ENCODE measurements around the gene SCO2.

DNA sequence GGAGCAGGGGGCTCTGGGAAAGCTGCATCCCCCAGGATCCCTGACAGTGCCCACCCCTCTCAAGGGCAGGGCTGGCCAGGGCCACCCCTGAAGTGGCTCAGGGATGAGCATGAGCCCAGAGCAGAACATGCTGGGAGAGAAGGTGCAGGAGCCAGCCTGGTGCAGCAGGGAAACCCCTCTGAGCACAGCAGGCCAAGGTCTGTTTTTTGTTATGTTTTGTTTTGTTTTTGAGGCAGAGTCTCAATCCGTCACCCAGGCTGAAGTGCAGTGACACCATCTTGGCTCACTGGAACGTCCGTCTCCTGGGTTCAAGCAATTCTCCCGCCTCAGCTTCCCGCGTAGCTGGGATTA, 49.8 kb downstream of the SCO2 start:
- TF ChIP-seq SP1 (IDR thresholded peaks at IDR 0.05; ENCODE audit: low read depth) (no peak), ZNF274 (IDR thresholded peaks at IDR 0.05; ENCODE audit: low read depth, low read length) (no peak), ELF1 (IDR thresholded peaks at IDR 0.05; ENCODE audit: borderline replicate concordance, low read depth) (no peak), YY1 (IDR thresholded peaks at IDR 0.05; ENCODE audit: extremely low read depth, insufficient replicate concordance, low read depth, low read length) (no peak)
- TF ChIP-seq, protein P1, sequence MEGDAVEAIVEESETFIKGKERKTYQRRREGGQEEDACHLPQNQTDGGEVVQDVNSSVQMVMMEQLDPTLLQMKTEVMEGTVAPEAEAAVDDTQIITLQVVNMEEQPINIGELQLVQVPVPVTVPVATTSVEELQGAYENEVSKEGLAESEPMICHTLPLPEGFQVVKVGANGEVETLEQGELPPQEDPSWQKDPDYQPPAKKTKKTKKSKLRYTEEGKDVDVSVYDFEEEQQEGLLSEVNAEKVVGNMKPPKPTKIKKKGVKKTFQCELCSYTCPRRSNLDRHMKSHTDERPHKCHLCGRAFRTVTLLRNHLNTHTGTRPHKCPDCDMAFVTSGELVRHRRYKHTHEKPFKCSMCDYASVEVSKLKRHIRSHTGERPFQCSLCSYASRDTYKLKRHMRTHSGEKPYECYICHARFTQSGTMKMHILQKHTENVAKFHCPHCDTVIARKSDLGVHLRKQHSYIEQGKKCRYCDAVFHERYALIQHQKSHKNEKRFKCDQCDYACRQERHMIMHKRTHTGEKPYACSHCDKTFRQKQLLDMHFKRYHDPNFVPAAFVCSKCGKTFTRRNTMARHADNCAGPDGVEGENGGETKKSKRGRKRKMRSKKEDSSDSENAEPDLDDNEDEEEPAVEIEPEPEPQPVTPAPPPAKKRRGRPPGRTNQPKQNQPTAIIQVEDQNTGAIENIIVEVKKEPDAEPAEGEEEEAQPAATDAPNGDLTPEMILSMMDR (IDR thresholded peaks at IDR 0.05 in 2 of 3, conservative IDR thresholded peaks at IDR 0.05 in 1 of 3; ENCODE audit: borderline replicate concordance in 1 of 3, insufficient read depth in 1 of 3, low read depth in 2 of 3, low read length in 2 of 3), result no peak
- TF ChIP-seq, protein P2, sequence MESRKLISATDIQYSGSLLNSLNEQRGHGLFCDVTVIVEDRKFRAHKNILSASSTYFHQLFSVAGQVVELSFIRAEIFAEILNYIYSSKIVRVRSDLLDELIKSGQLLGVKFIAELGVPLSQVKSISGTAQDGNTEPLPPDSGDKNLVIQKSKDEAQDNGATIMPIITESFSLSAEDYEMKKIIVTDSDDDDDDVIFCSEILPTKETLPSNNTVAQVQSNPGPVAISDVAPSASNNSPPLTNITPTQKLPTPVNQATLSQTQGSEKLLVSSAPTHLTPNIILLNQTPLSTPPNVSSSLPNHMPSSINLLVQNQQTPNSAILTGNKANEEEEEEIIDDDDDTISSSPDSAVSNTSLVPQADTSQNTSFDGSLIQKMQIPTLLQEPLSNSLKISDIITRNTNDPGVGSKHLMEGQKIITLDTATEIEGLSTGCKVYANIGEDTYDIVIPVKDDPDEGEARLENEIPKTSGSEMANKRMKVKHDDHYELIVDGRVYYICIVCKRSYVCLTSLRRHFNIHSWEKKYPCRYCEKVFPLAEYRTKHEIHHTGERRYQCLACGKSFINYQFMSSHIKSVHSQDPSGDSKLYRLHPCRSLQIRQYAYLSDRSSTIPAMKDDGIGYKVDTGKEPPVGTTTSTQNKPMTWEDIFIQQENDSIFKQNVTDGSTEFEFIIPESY (IDR thresholded peaks at IDR 0.05; ENCODE audit: extremely low read depth, insufficient replicate concordance, low read length), result no peak

Data from HCT116 (cell line).